Measurements from ENCODE around the gene BAG5.

BAG5 gene

GRCh38 chr14:103559766-103560165, 2.7 kb downstream of the BAG5 start:
- H3K4me1 ChIP-seq (ENCODE audit: control insufficient read depth in 2 of 2, insufficient read depth in 1 of 2, low read depth in 1 of 2, low read length in 2 of 2), result peaks cover 8 to 14% of the 10 kb centered on the region in 2 donors
- no peak overlapping the region for H3K14ac ChIP-seq (ENCODE audit: low read length)
- H3K9me3 ChIP-seq (replicated peaks in 1 of 2; ENCODE audit: control insufficient read depth in 2 of 2, insufficient read depth in 1 of 2, low read depth in 1 of 2, low read length in 2 of 2), result no peaks in the 10 kb centered on the region
- H3K27ac ChIP-seq (replicated peaks; ENCODE audit: low read length), result no peak overlapping the region
- no peak for DNase-seq (ENCODE audit: low spot score)
- no CpG with 5 or more reads among the region's 9 CpGs for WGBS, 2 donors (ENCODE audit: extremely low coverage in 2 of 2, insufficient read length in 2 of 2, insufficient replicate concordance in 1 of 2)
- H3K23ac ChIP-seq (ENCODE audit: low read depth, low read length, poor library complexity), result no peak overlapping the region
- H2AK5ac ChIP-seq (ENCODE audit: low read depth, low read length), result no peak overlapping the region
- no peak overlapping the region for H3K9ac ChIP-seq (ENCODE audit: low read depth, low read length, poor library complexity)
- peaks cover 16% of the 10 kb centered on the region for H3K79me1 ChIP-seq (ENCODE audit: low read depth, low read length)
- H3K4me2 ChIP-seq (ENCODE audit: insufficient read depth, low read length, poor library complexity, severe bottlenecking), result no peak overlapping the region
- H2BK15ac ChIP-seq (ENCODE audit: low read length), result no peak overlapping the region
- H3K27me3 ChIP-seq (ENCODE audit: control insufficient read depth in 3 of 3, insufficient read depth in 3 of 3, low read depth in 1 of 3, low read length in 3 of 3), result no peaks in the 10 kb centered on the region
- no peak overlapping the region for H2BK120ac ChIP-seq (ENCODE audit: low read depth, low read length)
- no peak overlapping the region for H2BK5ac ChIP-seq (ENCODE audit: low read length)
- no peak overlapping the region for H3K18ac ChIP-seq (ENCODE audit: low read length)
- no peak overlapping the region for H4K91ac ChIP-seq (ENCODE audit: low read depth, low read length, poor library complexity)
- H2BK12ac ChIP-seq (ENCODE audit: low read length), result no peak overlapping the region
- H3K4me3 ChIP-seq (ENCODE audit: low read length in 2 of 2), result no peak overlapping the region
- no peak overlapping the region for H4K8ac ChIP-seq (ENCODE audit: low read depth, low read length)
- H3K4ac ChIP-seq (ENCODE audit: low read length), result no peak overlapping the region
- H3K36me3 ChIP-seq (replicated peaks in 1 of 2; ENCODE audit: control insufficient read depth in 2 of 2, insufficient read depth in 2 of 2, low read length in 2 of 2), result peaks cover 8 to 51% of the 10 kb centered on the region in 2 donors
- no peak overlapping the region for H2AFZ ChIP-seq (ENCODE audit: low read length)

DNA sequence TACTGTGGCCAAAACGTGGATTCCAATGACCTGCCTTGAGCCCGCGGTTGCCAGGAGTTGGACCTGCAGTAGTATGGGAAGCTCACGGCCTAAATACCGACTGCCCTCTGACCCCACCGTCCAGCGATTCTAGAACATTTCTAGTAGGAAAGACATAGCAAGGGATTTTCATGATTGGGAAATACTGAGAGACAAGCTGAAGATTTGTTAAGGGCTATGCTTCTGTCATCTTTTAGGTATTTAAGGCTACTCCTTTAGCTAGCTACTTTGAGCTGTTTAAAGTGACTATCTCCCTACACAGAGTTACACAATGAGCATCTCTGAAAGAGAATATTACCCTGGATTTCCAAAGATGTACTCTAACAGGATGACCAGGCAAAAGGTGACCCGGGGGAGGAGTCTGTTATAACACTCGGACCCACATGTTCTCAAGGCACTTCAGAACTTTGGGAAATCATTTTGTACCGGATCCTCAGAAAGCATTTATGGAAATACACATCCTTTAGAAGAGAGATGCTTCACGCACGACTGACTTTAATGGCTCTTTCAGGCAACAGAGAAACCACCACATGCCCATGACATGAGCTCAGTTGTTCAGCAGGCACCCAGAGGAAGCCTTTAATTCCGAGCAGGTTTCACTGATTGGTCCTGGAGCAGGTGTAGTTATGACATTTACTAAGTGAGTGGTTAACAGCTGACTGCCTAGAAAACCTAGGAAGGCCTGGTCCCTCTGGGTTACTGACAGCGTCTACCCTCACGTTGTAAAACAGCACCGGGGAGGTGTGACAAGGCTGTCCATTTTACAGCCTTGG, 4.2 kb downstream of the BAG5 start:
- Histone ChIP-seq H3K23ac (ENCODE audit: low read depth, low read length, poor library complexity) (no peak overlapping the region), H2AFZ (ENCODE audit: low read length) (no peak overlapping the region), H3K9ac (ENCODE audit: low read depth, low read length, poor library complexity) (no peak overlapping the region), H2AK5ac (ENCODE audit: low read depth, low read length) (no peak overlapping the region), H3K4me2 (ENCODE audit: insufficient read depth, low read length, poor library complexity, severe bottlenecking) (no peak overlapping the region), H3K18ac (ENCODE audit: low read length) (no peak overlapping the region), H2BK5ac (ENCODE audit: low read length) (no peak overlapping the region), H3K9me3 (replicated peaks in 1 of 2; ENCODE audit: control insufficient read depth in 2 of 2, insufficient read depth in 1 of 2, low read depth in 1 of 2, low read length in 2 of 2) (no peaks in the 10 kb centered on the region), H3K4me3 (ENCODE audit: low read length in 2 of 2) (no peak overlapping the region), H2BK15ac (ENCODE audit: low read length) (no peak overlapping the region), H3K4me1 (ENCODE audit: control insufficient read depth in 2 of 2, insufficient read depth in 1 of 2, low read depth in 1 of 2, low read length in 2 of 2) (peaks cover 5 to 14% of the 10 kb centered on the region in 2 donors), H3K14ac (ENCODE audit: low read length) (no peak overlapping the region), H2BK12ac (ENCODE audit: low read length) (no peak overlapping the region), H3K27me3 (ENCODE audit: control insufficient read depth in 3 of 3, insufficient read depth in 3 of 3, low read depth in 1 of 3, low read length in 3 of 3) (no peaks in the 10 kb centered on the region), H3K27ac (replicated peaks; ENCODE audit: low read length) (no peak overlapping the region), H3K79me1 (ENCODE audit: low read depth, low read length) (peaks cover 16% of the 10 kb centered on the region), H4K8ac (ENCODE audit: low read depth, low read length) (no peak overlapping the region), H3K36me3 (replicated peaks in 1 of 2; ENCODE audit: control insufficient read depth in 2 of 2, insufficient read depth in 2 of 2, low read length in 2 of 2) (peaks cover 8 to 51% of the 10 kb centered on the region in 2 donors), H3K4ac (ENCODE audit: low read length) (no peak overlapping the region), H4K91ac (ENCODE audit: low read depth, low read length, poor library complexity) (no peak overlapping the region), H2BK120ac (ENCODE audit: low read depth, low read length) (no peak overlapping the region)
- no CpG with 5 or more reads among the region's 16 CpGs for WGBS, 2 donors (ENCODE audit: extremely low coverage in 2 of 2, insufficient read length in 2 of 2, insufficient replicate concordance in 1 of 2)
- DNase-seq (ENCODE audit: low spot score), result no peak

GRCh38 chr14:103556946-103557758, 5.3 kb downstream of the BAG5 start:
- no peak overlapping the region for H2BK15ac ChIP-seq (ENCODE audit: low read length)
- no peaks in the 10 kb centered on the region for H3K9me3 ChIP-seq (replicated peaks in 1 of 2; ENCODE audit: control insufficient read depth in 2 of 2, insufficient read depth in 1 of 2, low read depth in 1 of 2, low read length in 2 of 2)
- H3K4me1 ChIP-seq (ENCODE audit: control insufficient read depth in 2 of 2, insufficient read depth in 1 of 2, low read depth in 1 of 2, low read length in 2 of 2), result peaks cover 5 to 12% of the 10 kb centered on the region in 2 donors
- H3K14ac ChIP-seq (ENCODE audit: low read length), result no peak overlapping the region
- no peak overlapping the region for H4K8ac ChIP-seq (ENCODE audit: low read depth, low read length)
- H3K23ac ChIP-seq (ENCODE audit: low read depth, low read length, poor library complexity), result no peak overlapping the region
- no peak overlapping the region for H3K4ac ChIP-seq (ENCODE audit: low read length)
- no CpG with 5 or more reads among the region's 15 CpGs for WGBS, 2 donors (ENCODE audit: extremely low coverage in 2 of 2, insufficient read length in 2 of 2, insufficient replicate concordance in 1 of 2)
- no peak overlapping the region for H3K4me2 ChIP-seq (ENCODE audit: insufficient read depth, low read length, poor library complexity, severe bottlenecking)
- H3K4me3 ChIP-seq (ENCODE audit: low read length in 2 of 2), result no peak overlapping the region
- no peak overlapping the region for H3K18ac ChIP-seq (ENCODE audit: low read length)
- no peaks in the 10 kb centered on the region for H3K27me3 ChIP-seq (ENCODE audit: control insufficient read depth in 3 of 3, insufficient read depth in 3 of 3, low read depth in 1 of 3, low read length in 3 of 3)
- peaks cover 8 to 51% of the 10 kb centered on the region in 2 donors for H3K36me3 ChIP-seq (replicated peaks in 1 of 2; ENCODE audit: control insufficient read depth in 2 of 2, insufficient read depth in 2 of 2, low read length in 2 of 2)
- no peak overlapping the region for H2BK12ac ChIP-seq (ENCODE audit: low read length)
- peaks cover 12% of the 10 kb centered on the region for H3K79me1 ChIP-seq (ENCODE audit: low read depth, low read length)
- H4K91ac ChIP-seq (ENCODE audit: low read depth, low read length, poor library complexity), result no peak overlapping the region
- H2BK5ac ChIP-seq (ENCODE audit: low read length), result no peak overlapping the region
- no peak overlapping the region for H2AK5ac ChIP-seq (ENCODE audit: low read depth, low read length)
- H3K9ac ChIP-seq (ENCODE audit: low read depth, low read length, poor library complexity), result no peak overlapping the region
- H2BK120ac ChIP-seq (ENCODE audit: low read depth, low read length), result no peak overlapping the region
- no peak overlapping the region for H2AFZ ChIP-seq (ENCODE audit: low read length)
- H3K27ac ChIP-seq (replicated peaks; ENCODE audit: low read length), result no peak overlapping the region
- DNase-seq (ENCODE audit: low spot score), result no peak

Measured in neuronal stem cell (in vitro differentiated cells).